Endothelial cell of umbilical vein (primary cell): ENCODE data around the gene PNPLA5. TPM values are rescaled to one million over a fixed set of nuclear protein-coding genes. Genes with fewer than 3 reads are reported as not detected.

Experiments
- BruUV-seq: library from RNA; stranded (reverse); fragments of 400-500 nt; replicated peaks from 2 replicates; lab custom pipeline; 2021; lab: Mats Ljungman, UMichigan
- CTCF ChIA-PET: fragments of 300-600, 350-600 bp; sonication (Branson Sonifier 250); formaldehyde crosslinking; loops from one replicate; lab custom pipeline; 2021; ENCODE audit warnings: antibody characterized with exemption, inconsistent platforms; lab: Charles Lee
- POLR2A ChIA-PET: fragments of 300-600, 350-600 bp; sonication (Branson Sonifier 250); formaldehyde crosslinking; loops from one replicate; lab custom pipeline; 2021; ENCODE audit warnings: antibody characterized with exemption, inconsistent platforms; lab: Charles Lee
- DNase-seq: peaks from one replicate; pipeline ENCODE4 v3.0.0-alpha.2; 2011; ENCODE audit warnings: low read depth, low spot score
- FAIRE-seq: peaks from 2 replicates; lab custom pipeline; 2011; peaks lifted over from hg19 to GRCh38; lab: Jason Lieb, UNC
- H2AFZ ChIP-seq: 2 replicates; pipeline ENCODE4 v1.6.0; 2012; ENCODE audit warnings: low read depth, low read length, control low read depth, inconsistent platforms
- H3K27ac ChIP-seq: 2 replicates; pipeline ENCODE4 v1.5.1; 2011; ENCODE audit warnings: low read depth, mild to moderate bottlenecking, control low read depth, low read length, moderate library complexity; ENCODE audit not compliant: insufficient read depth
- H3K27me3 ChIP-seq, 2 experiments: 2 replicates each; pipeline versions ENCODE4 v1.6.0 to v1.6.1; 2011; ENCODE audit warnings: low read length in 2 of 2, mixed read lengths in 1 of 2; ENCODE audit not compliant: control insufficient read depth in 2 of 2, insufficient read depth in 2 of 2
- H3K36me3 ChIP-seq, 2 experiments: 2 replicates in 1 of 2; 3 replicates in 1 of 2; pipeline ENCODE4 v1.5.1; 2011; ENCODE audit warnings: low read length in 2 of 2, mild to moderate bottlenecking in 1 of 2, moderate library complexity in 1 of 2; ENCODE audit not compliant: control insufficient read depth in 2 of 2, insufficient read depth in 2 of 2; ENCODE audit errors: extremely low read depth in 1 of 2
- H3K4me1 ChIP-seq: 3 replicates; pipeline ENCODE4 v1.5.1; 2011; ENCODE audit warnings: mild to moderate bottlenecking, low read length; ENCODE audit not compliant: control insufficient read depth, insufficient read depth; ENCODE audit errors: extremely low read depth
- H3K4me2 ChIP-seq: 2 replicates; pipeline ENCODE4 v1.6.1; 2011; ENCODE audit warnings: low read length, control low read depth, mixed read lengths; ENCODE audit not compliant: insufficient read depth
- H3K4me3 ChIP-seq, 3 experiments: fragments of 200-600 bp in 1 of 3; sonication (generic), shearing (Covaris generic) in 1 of 3; replicated peaks in 1 of 3; 2 replicates each; pipeline ENCODE4 v1.5.1; 2011 to 2016; ENCODE audit warnings: control low read depth in 3 of 3, low read length in 3 of 3, mild to moderate bottlenecking in 2 of 3, inconsistent platforms in 1 of 3, low read depth in 1 of 3, moderate library complexity in 1 of 3; ENCODE audit not compliant: insufficient read depth in 1 of 3
- H3K79me2 ChIP-seq: 2 replicates; pipeline ENCODE4 v1.6.0; 2012; ENCODE audit warnings: low read length, inconsistent platforms; ENCODE audit not compliant: control insufficient read depth, insufficient read depth
- H3K9ac ChIP-seq: replicated peaks from 2 replicates; pipeline ENCODE3; 2011; ENCODE audit warnings: low read length, control low read depth; ENCODE audit not compliant: insufficient read depth; ENCODE audit errors: extremely low read depth
- H3K9me1 ChIP-seq: replicated peaks from 3 replicates; pipeline ENCODE4 v1.6.0; 2011; ENCODE audit warnings: mild to moderate bottlenecking, low read length; ENCODE audit not compliant: control insufficient read depth, insufficient read depth; ENCODE audit errors: extremely low read depth
- H3K9me3 ChIP-seq: replicated peaks from 2 replicates; pipeline ENCODE4 v1.5.1; 2012; ENCODE audit warnings: low read length, inconsistent platforms; ENCODE audit not compliant: control insufficient read depth, insufficient read depth
- H4K20me1 ChIP-seq: replicated peaks from 2 replicates; pipeline ENCODE3; 2011; ENCODE audit warnings: mild to moderate bottlenecking, low read length; ENCODE audit not compliant: control insufficient read depth, insufficient read depth; ENCODE audit errors: extremely low read depth
- CTCF ChIP-seq, 2 donors: IDR thresholded peaks; 1 replicate in 1 of 2; 2 replicates in 1 of 2; pipeline ENCODE4 v1.5.1; 2011; ENCODE audit warnings: low read length in 2 of 2, mild to moderate bottlenecking in 2 of 2, moderate library complexity in 2 of 2, control low read depth in 1 of 2, inconsistent platforms in 1 of 2, low read depth in 1 of 2; ENCODE audit not compliant: insufficient read depth in 1 of 2; ENCODE audit errors: extremely low read depth in 1 of 2
- EZH2 ChIP-seq: IDR thresholded peaks from 2 replicates; pipeline ENCODE4 v1.6.1; 2012; ENCODE audit warnings: borderline replicate concordance, low read depth, mild to moderate bottlenecking, moderate library complexity, low read length, inconsistent platforms; ENCODE audit not compliant: severe bottlenecking
- FOS ChIP-seq: IDR thresholded peaks from 2 replicates; pipeline ENCODE4 v1.6.1; 2011; ENCODE audit warnings: mild to moderate bottlenecking, low read length, moderate library complexity, borderline replicate concordance; ENCODE audit not compliant: insufficient read depth
- GATA2 ChIP-seq: IDR thresholded peaks from 2 replicates; pipeline ENCODE4 v1.7.0; 2011; ENCODE audit warnings: low read depth, mild to moderate bottlenecking, moderate library complexity, mixed read lengths, low read length; ENCODE audit not compliant: insufficient read length, insufficient read depth
- JUN ChIP-seq: IDR thresholded peaks from 2 replicates; pipeline ENCODE4 v1.6.1; 2011; ENCODE audit warnings: borderline replicate concordance, low read depth; ENCODE audit not compliant: insufficient read length, insufficient read depth
- MAX ChIP-seq: IDR thresholded peaks from 2 replicates; pipeline ENCODE4 v1.6.1; 2011; ENCODE audit not compliant: insufficient read depth, insufficient read length
- MYC ChIP-seq: IDR thresholded peaks from one replicate; pipeline ENCODE4 v1.6.1; 2011; ENCODE audit warnings: mild to moderate bottlenecking, low read depth, low read length
- POLR2A ChIP-seq: IDR thresholded peaks from 2 replicates; pipeline ENCODE4 v1.6.1; 2012; ENCODE audit warnings: low read depth, mild to moderate bottlenecking, control low read depth, low read length
- POLR2AphosphoS5 ChIP-seq: IDR thresholded peaks from 2 replicates; pipeline ENCODE4 v1.6.1; 2012; ENCODE audit warnings: low read depth, mild to moderate bottlenecking, control low read depth, low read length, moderate library complexity; ENCODE audit not compliant: insufficient read depth
- dilution Hi-C: fragments of 300-500 bp; cut with MboI; formaldehyde crosslinking; loops from one replicate; pipeline ENCODE4 v1.15.0; 2019; ENCODE audit warnings: low sequenced_read_pairs; ENCODE audit not compliant: extremely low pct_ligation_motif_present
- intact Hi-C: fragments of 100-400 bp; cut with micrococcal nuclease; formaldehyde crosslinking; loops from one replicate; pipeline ENCODE4 v1.10.0; 2022
- polyA plus RNA-seq, 4 experiments: library from polyadenylated mRNA; depleted of rRNA in 3 of 4; stranded (reverse) in 3 of 4; unstranded in 1 of 4; fragments of >200 nt; gene quantifications; 2 replicates each; pipeline versions ENCODE4 v1.2.1 to v1.2.3, GENCODE V29; 2011 to 2012; ENCODE audit warnings: missing spikeins in 1 of 4
- total RNA-seq: library from RNA; stranded (reverse); gene quantifications from 2 replicates; pipeline ENCODE4 v1.2.3, GENCODE V29; 2021

Gene PNPLA5
- total and polyA plus RNA-seq, 2 donors (not counting 3 experiments of a cell fraction or from before 2014, with no cell fraction given), result not detected

- no peaks in the 10 kb centered on the region for H3K36me3 ChIP-seq
- H3K9me3 ChIP-seq, result no peaks in the 10 kb centered on the region
- H3K9me1 ChIP-seq, result no peaks in the 10 kb centered on the region
- H3K4me3 ChIP-seq, result no peak overlapping the region
- ChIA-PET CTCF (no interaction called here), POLR2A (no interaction called here)
- no peak overlapping the region for H3K27ac ChIP-seq
- no peak overlapping the region for H3K4me2 ChIP-seq
- H3K4me1 ChIP-seq, result peaks cover 6% of the 10 kb centered on the region
- intact Hi-C loops (no loop called here), dilution Hi-C loops (no loop called here)
- no peak overlapping the region for H3K9ac ChIP-seq
- no peak overlapping the region for H2AFZ ChIP-seq
- no peaks in the 10 kb centered on the region for H4K20me1 ChIP-seq
- FAIRE-seq, result no peak
- no TSS peak for BruUV-seq
- no peak for DNase-seq
- TF ChIP-seq EZH2 (no peak), POLR2A (no peak), MYC (no peak), JUN (no peak), GATA2 (no peak), FOS (no peak), POLR2AphosphoS5 (no peak), CTCF (IDR thresholded peaks at IDR 0.05; ENCODE audit: extremely low read depth in 1 of 2, insufficient read depth in 1 of 2, low read depth in 1 of 2, low read length in 2 of 2) (no peak), MAX (no peak)
- H3K79me2 ChIP-seq, result no peaks in the 10 kb centered on the region
- no peaks in the 10 kb centered on the region for H3K27me3 ChIP-seq
Observed at GRCh38 chr22:43841742-43842141, 50.1 kb downstream of the PNPLA5 start.
